SK-N-SH treated with all-trans-retinoic acid at 6 μM for 48 hours (cell line): ENCODE results near the gene RTN4R.

Source experiments
- ATAC-seq: fragments of 200-7000 bp; cut with Tn5 transposase; 3 replicates; pipeline ENCODE4 v1.9.1; 2020; ENCODE audit warnings: mild to moderate bottlenecking, moderate library complexity
- ARNTL ChIP-seq: fragments of 450-650 bp; formaldehyde crosslinking; IDR thresholded peaks from 2 replicates; pipeline ENCODE4 v1.5.0; 2020; ENCODE audit warnings: low read depth, mild to moderate bottlenecking, moderate library complexity, borderline replicate concordance
- BACH2 ChIP-seq: fragments of 250-450 bp; sonication (Bioruptor Pico); IDR thresholded peaks from 2 replicates; pipeline ENCODE4 v1.9.0; 2021; ENCODE audit warnings: mild to moderate bottlenecking, borderline replicate concordance
- CREB5 ChIP-seq: fragments of 250-450 bp; sonication (Bioruptor Pico); IDR thresholded peaks from 2 replicates; pipeline ENCODE4 v1.5.1; 2020; ENCODE audit warnings: low read depth, mild to moderate bottlenecking, moderate library complexity
- CSDC2 ChIP-seq: fragments of 250-450 bp; sonication (Bioruptor Pico); IDR thresholded peaks from 2 replicates; pipeline ENCODE4 v1.5.0; 2020; ENCODE audit warnings: mild to moderate bottlenecking, moderate library complexity
- CSRNP3 ChIP-seq: fragments of 250-450 bp; sonication (Bioruptor Pico); IDR thresholded peaks from 2 replicates; pipeline ENCODE4 v1.5.1; 2021; ENCODE audit warnings: mild to moderate bottlenecking, moderate library complexity
- GLIS3 ChIP-seq: fragments of 250-450 bp; sonication (Bioruptor Pico); IDR thresholded peaks from 2 replicates; pipeline ENCODE4 v1.5.0; 2020; ENCODE audit warnings: mild to moderate bottlenecking, moderate library complexity
- ISL1 ChIP-seq: fragments of 250-450 bp; sonication (Bioruptor Pico); IDR thresholded peaks from 2 replicates; pipeline ENCODE4 v2.1.2; 2022; ENCODE audit warnings: mild to moderate bottlenecking, moderate library complexity
- OSR1 ChIP-seq: fragments of 250-450 bp; sonication (Bioruptor Pico); IDR thresholded peaks from 2 replicates; pipeline ENCODE4 v1.8.0; 2022; ENCODE audit warnings: moderate library complexity, mild to moderate bottlenecking, inconsistent platforms
- PATZ1 ChIP-seq: fragments of 250-450 bp; sonication (Bioruptor Pico); IDR thresholded peaks from 2 replicates; pipeline ENCODE4 v1.8.0; 2020; ENCODE audit warnings: mild to moderate bottlenecking, moderate library complexity, borderline replicate concordance
- POU6F1 ChIP-seq: fragments of 250-450 bp; sonication (Bioruptor Pico); IDR thresholded peaks from 2 replicates; pipeline ENCODE4 v1.8.0; 2021; ENCODE audit warnings: low read depth, mild to moderate bottlenecking, moderate library complexity, borderline replicate concordance
- RARB ChIP-seq: fragments of 250-450 bp; sonication (Bioruptor Pico); IDR thresholded peaks from 2 replicates; pipeline ENCODE4 v1.8.0; 2021; ENCODE audit warnings: mild to moderate bottlenecking, moderate library complexity
- SNAI2 ChIP-seq: fragments of 250-450 bp; sonication (Bioruptor Pico); IDR thresholded peaks from 2 replicates; pipeline ENCODE4 v1.5.0; 2020; ENCODE audit warnings: mild to moderate bottlenecking, moderate library complexity
- TCF4 ChIP-seq: fragments of 250-450 bp; sonication (Bioruptor Pico); IDR thresholded peaks from 2 replicates; pipeline ENCODE4 v1.8.0; 2021; ENCODE audit warnings: mild to moderate bottlenecking, moderate library complexity, borderline replicate concordance
- TOX ChIP-seq: fragments of 250-450 bp; sonication (Bioruptor Pico); IDR thresholded peaks from 2 replicates; pipeline ENCODE4 v1.8.0; 2021; ENCODE audit warnings: mild to moderate bottlenecking, moderate library complexity, borderline replicate concordance
- TSHZ2 ChIP-seq: fragments of 250-450 bp; sonication (Bioruptor Pico); IDR thresholded peaks from 2 replicates; pipeline ENCODE4 v1.5.0; 2020; ENCODE audit warnings: mild to moderate bottlenecking, moderate library complexity
- ZC3H10 ChIP-seq: fragments of 250-450 bp; sonication (Bioruptor Pico); IDR thresholded peaks from 2 replicates; pipeline ENCODE4 v1.5.1; 2021; ENCODE audit warnings: mild to moderate bottlenecking, moderate library complexity
- ZFP3 ChIP-seq: fragments of 250-450 bp; sonication (Bioruptor Pico); IDR thresholded peaks from 2 replicates; pipeline ENCODE4 v1.5.0; 2020; ENCODE audit warnings: mild to moderate bottlenecking, moderate library complexity
- ZFP30 ChIP-seq: fragments of 450-650 bp; formaldehyde crosslinking; IDR thresholded peaks from 2 replicates; pipeline ENCODE4 v1.5.0; 2022; ENCODE audit warnings: mild to moderate bottlenecking, moderate library complexity
- ZNF565 ChIP-seq: fragments of 450-650 bp; formaldehyde crosslinking; conservative IDR thresholded peaks from 2 replicates; pipeline ENCODE4 v1.5.0; 2020; ENCODE audit warnings: low read depth, mild to moderate bottlenecking, moderate library complexity
- ZNF70 ChIP-seq: fragments of 450-650 bp; formaldehyde crosslinking; IDR thresholded peaks from 2 replicates; pipeline ENCODE4 v1.5.0; 2020; ENCODE audit warnings: mild to moderate bottlenecking, moderate library complexity
- ZNF8 ChIP-seq: fragments of 450-650 bp; formaldehyde crosslinking; IDR thresholded peaks from 2 replicates; pipeline ENCODE4 v1.5.0; 2020; ENCODE audit warnings: mild to moderate bottlenecking, moderate library complexity

Gene RTN4R

GRCh38 chr22:20243537-20244249, 24.4 kb downstream of the RTN4R start (continued):
- no peak for TF ChIP-seq SNAI2 (CRISPR knock-in tag)
- TF ChIP-seq ZFP3 (CRISPR knock-in tag): no peak
- TF ChIP-seq TSHZ2 (CRISPR knock-in tag): no peak
- TF ChIP-seq ZC3H10: no peak
- no peak for TF ChIP-seq OSR1 (CRISPR knock-in tag)
- TF ChIP-seq CSDC2 (CRISPR knock-in tag): no peak
- no peak for TF ChIP-seq BACH2 (CRISPR knock-in tag)
- TF ChIP-seq TCF4 (CRISPR knock-in tag): no peak

GRCh38 chr22:20243176-20243536, 25.0 kb downstream of the RTN4R start:
- TF ChIP-seq ZFP30 (CRISPR knock-in tag) (no peak), TOX (CRISPR knock-in tag) (no peak), ARNTL (CRISPR knock-in tag) (no peak), TCF4 (CRISPR knock-in tag) (no peak), BACH2 (CRISPR knock-in tag) (no peak), CSDC2 (CRISPR knock-in tag) (no peak), ISL1 (no peak), ZNF8 (no peak), OSR1 (CRISPR knock-in tag) (no peak), ZFP3 (CRISPR knock-in tag) (no peak), PATZ1 (CRISPR knock-in tag) (no peak), CSRNP3 (CRISPR knock-in tag) (no peak), SNAI2 (CRISPR knock-in tag) (no peak), POU6F1 (CRISPR knock-in tag) (no peak), CREB5 (no peak), GLIS3 (CRISPR knock-in tag) (no peak), ZNF565 (CRISPR knock-in tag) (no peak), RARB (CRISPR knock-in tag) (no peak), ZNF70 (CRISPR knock-in tag) (no peak)
- ATAC-seq: no peak; the same call in 1 of the 3 replicates
